ENCODE data around the gene CFAP299.

CFAP299 gene

DNA sequence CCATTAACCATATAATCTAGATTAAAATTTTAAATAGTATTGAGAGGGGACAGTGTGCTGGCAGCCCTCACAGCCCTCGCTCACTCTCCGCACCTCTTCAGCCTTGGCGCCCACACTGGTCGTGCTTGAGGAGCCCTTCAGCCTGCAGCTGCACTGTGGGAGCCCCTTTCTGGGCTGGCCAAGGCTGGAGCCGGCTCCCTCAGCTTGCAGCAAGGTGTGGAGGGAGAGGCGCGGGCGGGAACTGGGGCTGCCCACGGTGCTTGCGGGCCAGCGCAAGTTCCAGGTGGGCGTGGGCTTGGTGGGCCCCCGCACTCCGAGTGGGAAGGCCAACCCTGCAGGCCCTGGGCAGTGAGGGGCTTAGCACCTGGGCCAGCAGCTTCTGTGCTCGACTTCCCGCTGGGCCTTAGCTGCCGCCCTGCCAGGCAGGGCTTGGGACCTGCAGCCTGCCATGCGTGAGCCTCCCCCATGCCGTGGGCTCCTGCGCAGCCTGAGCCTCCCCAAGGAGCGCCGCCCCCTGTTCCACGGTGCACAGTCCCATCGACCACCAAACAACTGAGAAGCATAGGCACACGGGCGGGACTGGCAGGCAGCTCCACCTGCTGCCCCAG, 32.8 kb upstream of the CFAP299 start:
- Histone ChIP-seq H3K27ac (ENCODE audit: low read depth, low read length, poor library complexity, severe bottlenecking) (no peak overlapping the region), H3K4me2 (ENCODE audit: low read length) (no peak overlapping the region), H4K20me1 (ENCODE audit: insufficient read depth, low read length) (no peaks in the 10 kb centered on the region), H3K9ac (ENCODE audit: low read length) (no peak overlapping the region), H3K9me3 (ENCODE audit: low read length) (no peaks in the 10 kb centered on the region), H3F3A (ENCODE audit: insufficient read depth, low read length) (no peaks in the 10 kb centered on the region), H3K9me2 (ENCODE audit: low read depth, low read length) (no peaks in the 10 kb centered on the region), H3K79me2 (ENCODE audit: insufficient read depth, low read length) (no peaks in the 10 kb centered on the region), H3K4me1 (ENCODE audit: insufficient read depth, low read length, severe bottlenecking) (no peaks in the 10 kb centered on the region), H3K36me3 (ENCODE audit: insufficient read depth, low read length) (no peaks in the 10 kb centered on the region), H2AFZ (ENCODE audit: low read length) (no peak overlapping the region), H3K27me3 (ENCODE audit: insufficient read depth, low read length) (peaks cover 2% of the 10 kb centered on the region; the same call in 1 of the 2 replicates), H3K4me3 (ENCODE audit: low read depth, low read length, poor library complexity, severe bottlenecking) (no peak overlapping the region)
- no peak for TF ChIP-seq EZH2 (IDR thresholded peaks at IDR 0.05; ENCODE audit: borderline replicate concordance, low read length)
- TF ChIP-seq, protein P1, sequence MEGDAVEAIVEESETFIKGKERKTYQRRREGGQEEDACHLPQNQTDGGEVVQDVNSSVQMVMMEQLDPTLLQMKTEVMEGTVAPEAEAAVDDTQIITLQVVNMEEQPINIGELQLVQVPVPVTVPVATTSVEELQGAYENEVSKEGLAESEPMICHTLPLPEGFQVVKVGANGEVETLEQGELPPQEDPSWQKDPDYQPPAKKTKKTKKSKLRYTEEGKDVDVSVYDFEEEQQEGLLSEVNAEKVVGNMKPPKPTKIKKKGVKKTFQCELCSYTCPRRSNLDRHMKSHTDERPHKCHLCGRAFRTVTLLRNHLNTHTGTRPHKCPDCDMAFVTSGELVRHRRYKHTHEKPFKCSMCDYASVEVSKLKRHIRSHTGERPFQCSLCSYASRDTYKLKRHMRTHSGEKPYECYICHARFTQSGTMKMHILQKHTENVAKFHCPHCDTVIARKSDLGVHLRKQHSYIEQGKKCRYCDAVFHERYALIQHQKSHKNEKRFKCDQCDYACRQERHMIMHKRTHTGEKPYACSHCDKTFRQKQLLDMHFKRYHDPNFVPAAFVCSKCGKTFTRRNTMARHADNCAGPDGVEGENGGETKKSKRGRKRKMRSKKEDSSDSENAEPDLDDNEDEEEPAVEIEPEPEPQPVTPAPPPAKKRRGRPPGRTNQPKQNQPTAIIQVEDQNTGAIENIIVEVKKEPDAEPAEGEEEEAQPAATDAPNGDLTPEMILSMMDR (IDR thresholded peaks at IDR 0.05; ENCODE audit: low read length): no peak

GRCh38 chr4:80305466-80305865, 30.1 kb upstream of the CFAP299 start:
- Histone ChIP-seq H3K9me2 (ENCODE audit: low read depth, low read length) (no peaks in the 10 kb centered on the region), H2AFZ (ENCODE audit: low read length) (no peak overlapping the region), H3K36me3 (ENCODE audit: insufficient read depth, low read length) (no peaks in the 10 kb centered on the region), H3F3A (ENCODE audit: insufficient read depth, low read length) (no peaks in the 10 kb centered on the region), H3K9ac (ENCODE audit: low read length) (no peak overlapping the region), H3K79me2 (ENCODE audit: insufficient read depth, low read length) (no peaks in the 10 kb centered on the region), H3K27me3 (ENCODE audit: insufficient read depth, low read length) (peaks cover 7% of the 10 kb centered on the region; the same call in 1 of the 2 replicates), H3K4me1 (ENCODE audit: insufficient read depth, low read length, severe bottlenecking) (no peaks in the 10 kb centered on the region), H3K27ac (ENCODE audit: low read depth, low read length, poor library complexity, severe bottlenecking) (no peak overlapping the region), H3K4me2 (ENCODE audit: low read length) (no peak overlapping the region), H3K4me3 (ENCODE audit: low read depth, low read length, poor library complexity, severe bottlenecking) (no peak overlapping the region), H4K20me1 (ENCODE audit: insufficient read depth, low read length) (no peaks in the 10 kb centered on the region), H3K9me3 (ENCODE audit: low read length) (no peaks in the 10 kb centered on the region)
- TF ChIP-seq, protein P1 (IDR thresholded peaks at IDR 0.05; ENCODE audit: low read length): no peak

DNA sequence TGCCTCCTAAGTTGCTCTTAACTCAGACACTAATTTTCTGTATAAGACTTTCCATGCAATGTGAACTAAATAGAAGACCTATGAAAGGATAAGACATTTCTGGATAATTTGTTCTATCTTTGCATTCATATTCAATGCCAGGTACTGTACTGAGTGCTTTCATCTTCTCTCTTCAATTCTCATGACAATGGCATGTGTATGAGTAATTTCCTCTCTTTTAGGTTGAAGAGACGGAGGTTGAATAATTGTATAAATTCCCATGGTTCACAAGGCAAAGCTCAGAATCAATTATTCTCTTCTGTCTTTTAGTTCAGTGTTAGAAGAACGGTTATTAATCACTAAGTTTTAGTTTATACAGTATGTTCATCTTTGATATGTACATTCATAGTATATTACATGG, 29.3 kb upstream of the CFAP299 start:
- Histone ChIP-seq H3F3A (ENCODE audit: insufficient read depth, low read length) (no peaks in the 10 kb centered on the region), H3K9ac (ENCODE audit: low read length) (no peak overlapping the region), H3K27me3 (ENCODE audit: insufficient read depth, low read length) (peaks cover 7% of the 10 kb centered on the region; the same call in 1 of the 2 replicates), H3K9me2 (ENCODE audit: low read depth, low read length) (no peaks in the 10 kb centered on the region), H3K9me3 (ENCODE audit: low read length) (no peaks in the 10 kb centered on the region), H3K36me3 (ENCODE audit: insufficient read depth, low read length) (no peaks in the 10 kb centered on the region), H3K27ac (ENCODE audit: low read depth, low read length, poor library complexity, severe bottlenecking) (no peak overlapping the region), H3K4me2 (ENCODE audit: low read length) (no peak overlapping the region), H3K79me2 (ENCODE audit: insufficient read depth, low read length) (no peaks in the 10 kb centered on the region), H2AFZ (ENCODE audit: low read length) (no peak overlapping the region), H4K20me1 (ENCODE audit: insufficient read depth, low read length) (no peaks in the 10 kb centered on the region), H3K4me3 (ENCODE audit: low read depth, low read length, poor library complexity, severe bottlenecking) (no peak overlapping the region), H3K4me1 (ENCODE audit: insufficient read depth, low read length, severe bottlenecking) (no peaks in the 10 kb centered on the region)
- TF ChIP-seq, protein P1 (IDR thresholded peaks at IDR 0.05; ENCODE audit: low read length): no peak
- TF ChIP-seq EZH2 (IDR thresholded peaks at IDR 0.05; ENCODE audit: borderline replicate concordance, low read length): no peak
